NCI-H146 treated with DMSO at 0.1 percent for 48 hours (cell line): ENCODE data around the gene GIMAP1.
"Not testable (repeated sequence)": the region's sequence is repeated elsewhere in the genome, so short reads cannot be mapped to it uniquely, and the experiment has no call there.

Experiments
- DNase-seq: peaks from one replicate; lab custom pipeline; 2025; ENCODE audit not compliant: unreplicated experiment; lab: John Stamatoyannopoulos, UW

The GIMAP1 gene

GRCh38 chr7:150716368-150716767 is at the start of gene GIMAP1:
Gene GIMAP1 (plus strand): TSS chr7:150716613. CDS start chr7:150719048, 2,435 bp downstream.
- DNase-seq = no peak

DNA sequence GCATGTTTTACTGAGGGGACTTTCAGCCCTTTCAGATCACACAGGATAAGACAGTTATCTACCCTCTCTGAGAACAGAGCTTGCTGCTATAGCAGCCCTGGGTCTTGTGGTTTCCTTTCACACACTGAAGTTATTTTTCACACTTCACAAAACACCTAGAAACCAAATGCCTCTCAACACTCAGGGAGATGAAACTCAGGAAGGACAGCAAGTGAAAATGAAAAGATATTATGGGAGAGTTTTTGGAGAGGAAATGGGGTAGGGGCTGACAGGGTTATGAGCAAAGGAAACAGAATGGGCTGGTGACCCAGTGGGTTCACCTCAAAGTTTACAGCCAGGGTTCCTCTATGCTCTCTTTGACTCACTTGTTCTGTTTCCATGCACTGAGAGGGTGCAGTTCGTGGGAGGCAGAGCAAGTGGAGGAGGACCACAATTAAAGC is 47.9 kb upstream of the GIMAP1 start:
- no peak for DNase-seq

DNA sequence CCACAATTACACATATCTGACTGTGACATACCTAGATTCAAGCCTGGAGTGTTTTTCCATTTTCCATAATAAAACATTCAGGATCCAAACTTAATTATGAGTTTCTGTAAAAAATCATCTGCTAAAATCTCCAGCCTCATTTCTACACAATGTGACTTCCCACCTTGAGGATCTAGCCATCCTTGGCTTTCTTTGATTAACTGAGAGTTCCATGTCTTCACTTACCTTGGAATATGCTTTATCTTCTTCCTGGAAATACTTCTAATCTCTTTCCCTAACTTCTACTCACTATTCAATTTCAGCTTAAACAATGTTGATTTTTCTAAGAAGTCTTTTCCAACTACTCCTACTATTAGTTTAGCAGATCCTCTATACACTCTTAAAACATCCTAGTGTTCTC is 47.4 kb upstream of the GIMAP1 start:
- no peak for DNase-seq

GRCh38 chr7:150671798-150672585 is 44.4 kb upstream of the GIMAP1 start:
- not testable (repeated sequence) for DNase-seq

- no peak for DNase-seq
These were observed 40.7 kb upstream of the GIMAP1 start for GRCh38 chr7:150675714-150676113.

GRCh38 chr7:150676276-150676675 is 40.1 kb upstream of the GIMAP1 start:
- DNase-seq = not testable (repeated sequence)

DNA sequence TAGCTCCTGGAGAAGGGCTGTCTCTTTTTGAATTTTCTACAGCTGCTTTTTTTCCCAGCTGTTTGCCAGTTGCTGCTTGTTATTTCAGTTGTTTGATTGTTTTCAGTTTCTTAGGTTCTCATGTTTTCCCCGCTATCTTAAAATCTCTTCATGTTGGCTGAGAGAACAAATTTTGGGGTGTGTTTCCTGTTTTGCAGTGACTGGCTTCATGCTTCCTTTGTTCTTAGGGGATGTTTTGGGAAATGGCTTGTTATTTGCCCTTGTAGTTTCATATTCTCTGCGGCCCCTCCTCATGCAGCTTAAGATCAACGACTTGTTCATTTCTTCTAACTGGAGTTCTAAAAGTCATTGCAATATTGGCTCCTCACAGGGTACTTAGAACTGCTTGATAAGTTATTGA is 39.6 kb upstream of the GIMAP1 start:
- DNase-seq = not testable (repeated sequence)

DNA sequence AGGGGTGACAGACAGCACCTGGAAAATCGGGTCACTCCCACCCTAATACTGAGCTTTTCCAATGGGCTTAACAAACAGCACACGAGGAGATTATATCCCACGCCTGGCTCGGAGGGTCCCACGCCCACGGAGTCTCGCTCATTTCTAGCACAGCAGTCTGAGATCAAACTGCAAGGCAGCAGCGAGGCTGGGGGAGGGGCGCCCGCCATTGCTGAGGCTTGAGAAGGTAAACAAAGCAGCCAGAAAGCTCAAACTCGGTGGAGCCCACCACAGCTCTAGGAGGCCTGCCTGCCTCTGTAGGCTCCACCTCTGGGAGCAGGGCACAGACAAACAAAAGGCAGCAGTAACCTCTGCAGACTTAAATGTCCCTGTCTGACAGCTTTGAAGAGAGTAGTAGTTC is 37.8 kb upstream of the GIMAP1 start:
- not testable (repeated sequence) for DNase-seq

- DNase-seq = not testable (repeated sequence)
These were observed 36.0 kb upstream of the GIMAP1 start for GRCh38 chr7:150680364-150680763.

DNA sequence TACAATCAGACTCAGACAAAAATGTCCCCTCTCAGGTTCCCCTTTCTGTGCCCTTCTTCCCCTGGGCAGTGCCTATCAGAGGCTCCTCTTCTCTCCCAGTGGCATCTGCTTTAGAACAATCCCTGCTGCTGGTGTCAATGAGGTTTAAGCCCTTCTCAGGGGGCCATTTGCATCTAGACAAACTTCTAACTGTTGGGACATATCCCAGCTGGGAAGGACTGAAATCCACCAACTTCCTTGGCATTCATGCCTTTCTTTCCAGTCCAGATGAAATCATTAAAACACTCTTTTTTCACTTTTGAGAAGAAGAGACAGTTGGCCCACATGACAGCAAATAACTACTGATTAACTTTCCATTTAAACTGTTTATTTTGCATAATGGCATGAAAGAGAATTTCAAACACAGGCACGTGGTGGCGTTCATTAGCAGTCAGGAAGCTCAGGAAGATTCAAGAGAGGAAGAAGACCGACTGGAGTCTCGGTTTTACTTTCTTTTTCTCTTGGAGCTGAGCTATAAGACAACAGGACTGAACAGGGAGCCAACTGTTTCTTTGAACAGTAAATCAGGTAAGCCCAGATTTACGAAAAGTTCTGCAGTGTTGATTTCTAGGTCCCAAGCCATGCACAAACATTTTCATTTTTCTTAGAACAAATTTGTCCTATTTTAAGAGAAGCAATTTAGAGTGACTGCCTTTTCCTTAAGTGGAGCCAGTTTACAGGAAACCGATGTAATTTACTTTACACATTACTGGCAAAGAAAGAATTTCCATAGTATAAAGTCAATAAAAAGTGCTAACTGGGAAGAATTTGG is 31.0 kb upstream of the GIMAP1 start, which contains the start of gene GIMAP2:
Gene GIMAP2 (plus strand): TSS at position 488 of the 811 bp plus-strand sequence. CDS start 1,354 bp downstream, outside the sequence.
- no peak for DNase-seq

DNA sequence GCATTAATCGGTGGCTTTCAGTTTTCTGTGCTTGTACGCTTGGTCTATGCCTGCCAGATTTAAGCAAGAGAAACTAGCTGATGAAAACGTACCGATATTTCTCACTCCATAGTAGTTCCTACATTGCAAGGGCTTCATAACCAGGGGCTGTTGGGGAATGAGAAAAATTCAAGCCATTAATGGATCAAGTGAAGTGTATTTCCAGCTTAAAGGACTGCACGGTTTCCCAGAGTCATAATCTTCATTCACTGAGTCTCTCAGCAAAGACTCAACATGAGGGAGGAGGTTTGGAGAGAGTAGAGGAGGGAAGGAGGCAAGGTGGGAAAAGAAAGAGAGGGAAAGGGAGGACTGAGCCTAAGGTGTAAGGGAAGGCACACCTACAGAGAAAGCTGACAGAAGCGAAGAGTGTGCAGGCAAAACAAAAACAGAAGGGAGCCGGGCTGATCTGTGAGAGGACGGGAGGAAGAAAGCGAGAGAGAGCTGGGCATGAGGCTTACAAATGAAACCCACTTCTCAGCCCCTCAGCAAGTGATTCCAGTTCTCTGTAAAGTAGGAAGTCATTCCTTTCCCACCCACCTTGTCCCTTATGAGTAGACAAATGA is 30.3 kb upstream of the GIMAP1 start:
- DNase-seq = no peak

GRCh38 chr7:150688630-150689029 is 27.8 kb upstream of the GIMAP1 start:
- DNase-seq = no peak

DNA sequence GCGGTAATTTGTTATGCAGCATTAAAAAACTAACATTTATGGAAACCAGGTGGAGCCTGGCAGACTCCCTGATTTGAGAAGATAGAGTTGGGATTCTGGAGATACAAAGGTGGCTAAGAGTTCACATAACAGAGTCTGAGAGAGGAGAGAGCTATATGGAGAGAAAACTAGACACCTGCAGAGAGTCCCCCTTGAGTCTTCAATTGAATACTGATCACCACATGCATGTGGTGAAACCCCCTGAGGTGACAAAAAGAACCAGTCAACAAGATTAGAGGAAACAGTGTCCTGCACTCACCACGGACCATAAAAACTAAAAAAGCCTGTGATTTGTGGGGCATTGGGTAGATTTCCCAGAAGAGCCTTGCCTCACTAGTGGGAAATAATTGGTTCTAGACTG is 20.8 kb upstream of the GIMAP1 start:
- DNase-seq = no peak

DNA sequence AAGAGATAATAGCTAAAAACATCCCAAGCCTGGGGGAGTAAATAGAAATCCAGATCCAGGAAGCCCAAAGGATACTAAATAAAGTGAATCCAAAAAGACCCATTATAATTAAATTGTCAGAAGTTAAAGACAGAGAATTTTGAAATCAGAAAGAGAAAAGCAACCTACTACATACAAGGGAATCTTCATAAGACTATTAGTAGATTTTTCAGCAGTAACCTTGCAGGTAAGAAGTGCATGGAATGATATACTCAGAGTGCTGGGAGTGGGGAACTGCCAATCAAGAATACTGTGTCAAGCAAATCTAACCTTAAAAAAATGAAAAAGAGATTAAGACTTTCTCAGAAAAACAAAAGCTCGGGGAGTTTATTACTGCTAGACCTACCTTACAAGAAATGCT is 13.2 kb upstream of the GIMAP1 start:
- no peak for DNase-seq

GRCh38 chr7:150715293-150715692 is 1.1 kb upstream of the GIMAP1 start:
- DNase-seq = no peak

DNA sequence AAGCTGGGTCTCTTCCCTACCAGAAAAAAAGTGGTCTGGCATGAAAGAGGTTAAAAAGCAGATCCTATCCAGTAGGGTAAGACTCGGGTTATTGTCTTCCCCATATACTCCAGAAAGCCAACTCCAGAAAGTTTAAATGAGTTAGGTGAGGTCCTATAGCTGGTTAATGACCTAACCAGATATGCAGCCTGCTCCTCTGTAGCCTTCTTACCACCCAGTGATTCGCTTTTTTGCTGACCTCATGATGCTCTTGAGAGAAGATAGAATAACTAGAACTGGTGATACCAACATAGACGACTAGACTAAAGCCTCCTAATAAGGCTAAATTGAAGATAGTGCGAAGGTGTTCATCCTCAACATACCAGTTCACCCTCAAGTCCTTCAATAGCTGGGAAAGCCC is 675 bp upstream of the GIMAP1 start:
- DNase-seq = no peak

- DNase-seq = no peak
These were observed 526 bp downstream of the GIMAP1 start for GRCh38 chr7:150716939-150717338.

- DNase-seq = no peak
These were observed 1.5 kb downstream of the GIMAP1 start for GRCh38 chr7:150717814-150718420.

DNA sequence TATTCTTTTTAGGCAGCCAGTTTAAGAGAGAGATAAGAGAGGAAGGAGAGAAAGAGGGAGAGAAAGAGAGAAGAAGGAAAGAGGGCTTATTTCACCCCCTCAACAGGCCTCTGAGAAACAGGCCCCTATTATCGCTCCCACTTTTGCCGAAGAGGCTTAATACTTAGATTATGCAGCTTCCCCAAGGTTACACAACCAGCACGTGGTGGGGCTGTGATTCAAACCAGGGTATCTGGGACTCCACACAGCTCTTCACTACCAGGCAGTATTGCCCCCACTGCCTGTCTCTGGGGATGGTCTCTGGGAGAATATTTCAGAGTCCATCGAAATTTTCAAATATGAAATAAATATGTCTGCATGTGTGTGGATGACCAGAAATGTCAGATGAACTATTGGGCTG is 3.0 kb downstream of the GIMAP1 start:
- no peak for DNase-seq

- no peak for DNase-seq
These were observed 3.8 kb downstream of the GIMAP1 start for GRCh38 chr7:150719960-150720891.
